ENCODE measurements around the gene MCTP1. TPM values are rescaled to one million over a fixed set of nuclear protein-coding genes. Genes with fewer than 3 reads are reported as not detected.

MCTP1 gene
- total RNA-seq, 1 donor from 2014 or later = 1.9 TPM

DNA sequence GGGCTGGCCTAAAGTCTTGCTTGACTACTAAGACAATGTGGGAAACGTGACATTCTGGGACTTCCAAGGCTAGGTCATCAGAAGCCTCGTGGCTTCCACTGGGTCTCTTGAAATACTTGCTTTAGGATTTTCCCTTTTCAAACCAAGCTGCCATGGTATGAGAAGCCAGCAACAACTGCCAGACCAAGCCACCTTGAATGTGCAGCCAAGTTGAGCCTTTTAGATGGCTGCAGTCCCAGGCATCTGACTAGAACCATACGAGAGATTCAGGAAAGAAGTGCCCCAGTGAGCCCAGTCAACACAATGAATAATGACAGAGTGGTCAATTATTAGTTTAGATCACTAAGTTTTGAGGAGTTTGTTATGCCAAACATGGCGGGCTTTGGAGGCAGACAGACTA is 523.1 kb downstream of the MCTP1 start:
- DNase-seq (no peak), ATAC-seq (ENCODE audit: low read depth) (no peak)
- Mint-ChIP-seq H3K27me3 (no peaks in the 10 kb centered on the region), H3K4me3 (no peak overlapping the region), H3K36me3 (ENCODE audit: low read depth) (no peaks in the 10 kb centered on the region), H3K9me3 (peaks cover 4% of the 10 kb centered on the region), H3K4me1 (no peaks in the 10 kb centered on the region), H3K27ac (no peak overlapping the region)
- POLR2A ChIA-PET = no interaction called here
- CTCF ChIA-PET = no interaction called here
- TF ChIP-seq, protein P1, sequence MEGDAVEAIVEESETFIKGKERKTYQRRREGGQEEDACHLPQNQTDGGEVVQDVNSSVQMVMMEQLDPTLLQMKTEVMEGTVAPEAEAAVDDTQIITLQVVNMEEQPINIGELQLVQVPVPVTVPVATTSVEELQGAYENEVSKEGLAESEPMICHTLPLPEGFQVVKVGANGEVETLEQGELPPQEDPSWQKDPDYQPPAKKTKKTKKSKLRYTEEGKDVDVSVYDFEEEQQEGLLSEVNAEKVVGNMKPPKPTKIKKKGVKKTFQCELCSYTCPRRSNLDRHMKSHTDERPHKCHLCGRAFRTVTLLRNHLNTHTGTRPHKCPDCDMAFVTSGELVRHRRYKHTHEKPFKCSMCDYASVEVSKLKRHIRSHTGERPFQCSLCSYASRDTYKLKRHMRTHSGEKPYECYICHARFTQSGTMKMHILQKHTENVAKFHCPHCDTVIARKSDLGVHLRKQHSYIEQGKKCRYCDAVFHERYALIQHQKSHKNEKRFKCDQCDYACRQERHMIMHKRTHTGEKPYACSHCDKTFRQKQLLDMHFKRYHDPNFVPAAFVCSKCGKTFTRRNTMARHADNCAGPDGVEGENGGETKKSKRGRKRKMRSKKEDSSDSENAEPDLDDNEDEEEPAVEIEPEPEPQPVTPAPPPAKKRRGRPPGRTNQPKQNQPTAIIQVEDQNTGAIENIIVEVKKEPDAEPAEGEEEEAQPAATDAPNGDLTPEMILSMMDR (IDR thresholded peaks at IDR 0.05) = no peak
- intact Hi-C loops (cut with micrococcal nuclease) = no loop called here

DNA sequence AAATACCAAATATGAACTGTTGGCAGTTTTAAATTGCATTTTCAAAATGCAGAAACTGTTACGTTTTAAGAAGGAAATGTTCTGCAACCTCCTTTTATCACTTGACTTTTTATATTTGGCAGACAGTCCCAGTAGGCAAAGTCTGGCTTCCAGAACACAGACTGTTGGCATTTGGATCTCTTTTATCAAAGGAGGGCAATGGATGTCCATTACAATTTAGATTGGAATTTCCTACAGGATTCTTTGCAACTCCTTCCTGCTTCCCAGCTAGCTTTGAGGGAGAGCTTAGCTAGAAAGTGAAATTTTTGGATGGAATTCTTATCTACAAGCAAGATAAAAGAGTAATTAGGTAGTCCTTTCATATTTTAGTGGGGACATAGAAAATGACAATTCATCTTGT is 523.8 kb downstream of the MCTP1 start:
- ChIA-PET POLR2A (no interaction called here), CTCF (no interaction called here)
- ATAC-seq (ENCODE audit: low read depth) (no peak), DNase-seq (no peak)
- H3K36me3 Mint-ChIP-seq (ENCODE audit: low read depth) = no peaks in the 10 kb centered on the region
- no peaks in the 10 kb centered on the region for H3K27me3 Mint-ChIP-seq
- H3K4me3 Mint-ChIP-seq = no peak overlapping the region
- H3K27ac Mint-ChIP-seq = no peak overlapping the region
- no peaks in the 10 kb centered on the region for H3K4me1 Mint-ChIP-seq
- H3K9me3 Mint-ChIP-seq = peaks cover 4% of the 10 kb centered on the region
- TF ChIP-seq, protein P1 (IDR thresholded peaks at IDR 0.05) = no peak
- intact Hi-C loops (cut with micrococcal nuclease) = no loop called here

DNA sequence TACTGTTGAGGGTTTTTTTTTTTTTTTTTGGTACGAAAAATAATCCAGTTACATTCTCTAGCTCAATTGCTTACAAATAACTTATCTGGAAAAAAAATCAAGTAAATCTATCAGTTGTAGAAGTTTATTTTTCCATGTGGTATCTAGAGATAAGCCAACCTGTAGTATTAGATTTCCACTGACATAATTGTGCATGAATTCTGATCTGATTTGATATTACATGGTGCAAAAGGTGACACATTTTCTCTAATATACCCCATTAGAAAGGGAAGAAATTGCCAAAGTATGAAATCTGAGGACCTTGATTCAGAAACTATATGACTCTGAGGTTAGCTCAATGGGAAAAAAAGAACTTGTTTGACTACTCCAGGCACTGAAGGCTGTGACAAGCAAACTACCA is 524.9 kb downstream of the MCTP1 start:
- Mint-ChIP-seq H3K4me1 (no peaks in the 10 kb centered on the region), H3K9me3 (peaks cover 4% of the 10 kb centered on the region), H3K27me3 (no peaks in the 10 kb centered on the region), H3K27ac (no peak overlapping the region), H3K4me3 (no peak overlapping the region), H3K36me3 (ENCODE audit: low read depth) (no peaks in the 10 kb centered on the region)
- no peak for ATAC-seq (ENCODE audit: low read depth)
- intact Hi-C loops (cut with micrococcal nuclease) = no loop called here
- TF ChIP-seq, protein P1 (IDR thresholded peaks at IDR 0.05) = no peak
- POLR2A ChIA-PET = no interaction called here
- CTCF ChIA-PET = no interaction called here
- no peak for DNase-seq

DNA sequence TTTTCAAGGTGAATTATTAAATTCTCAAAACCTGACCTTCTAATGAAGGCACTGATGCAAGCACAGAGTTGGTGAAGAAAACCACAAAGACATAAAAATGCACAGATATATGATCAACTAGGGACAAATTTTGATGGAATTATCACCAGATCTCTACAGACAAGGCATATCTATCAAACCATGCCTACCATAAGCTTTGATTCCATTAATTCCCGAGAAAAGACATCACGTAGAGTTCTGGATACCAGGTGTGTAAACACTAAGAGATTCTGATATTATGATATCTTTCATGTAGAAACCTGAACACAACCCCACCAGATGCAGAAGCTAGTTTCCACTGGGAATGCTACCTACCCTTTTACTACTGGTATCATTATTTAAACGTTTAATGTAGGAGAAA is 525.9 kb downstream of the MCTP1 start:
- Mint-ChIP-seq H3K27ac (no peak overlapping the region), H3K4me3 (no peak overlapping the region), H3K9me3 (no peaks in the 10 kb centered on the region), H3K27me3 (no peaks in the 10 kb centered on the region), H3K36me3 (ENCODE audit: low read depth) (no peaks in the 10 kb centered on the region), H3K4me1 (no peaks in the 10 kb centered on the region)
- POLR2A ChIA-PET = no interaction called here
- no peak for DNase-seq
- ATAC-seq (ENCODE audit: low read depth) = no peak
- TF ChIP-seq, protein P1 (IDR thresholded peaks at IDR 0.05) = no peak
- intact Hi-C loops (cut with micrococcal nuclease) = no loop called here
- CTCF ChIA-PET = no interaction called here

DNA sequence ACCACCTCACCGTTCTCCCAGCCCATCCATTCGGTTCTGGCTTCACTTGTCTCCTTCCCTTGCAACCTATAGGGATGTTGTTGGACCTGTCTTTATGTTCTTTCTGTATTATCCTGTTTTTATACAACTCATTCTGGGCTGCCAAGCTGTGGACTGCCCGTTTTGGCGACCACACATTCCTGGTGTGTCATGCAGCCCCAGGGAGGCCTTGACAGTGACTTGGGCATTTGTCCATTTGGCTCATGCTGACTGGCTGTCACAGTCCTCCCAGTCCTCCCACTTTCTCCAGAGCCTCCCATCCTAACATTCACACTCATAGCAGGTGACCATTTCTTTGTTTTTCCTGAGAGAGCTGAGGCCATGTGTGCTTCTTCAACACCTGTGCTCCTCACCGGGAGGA is 530.1 kb downstream of the MCTP1 start:
- H3K9me3 Mint-ChIP-seq = no peaks in the 10 kb centered on the region
- TF ChIP-seq, protein P1 (IDR thresholded peaks at IDR 0.05) = no peak
- H3K27me3 Mint-ChIP-seq = peaks cover 3% of the 10 kb centered on the region
- no peak overlapping the region for H3K27ac Mint-ChIP-seq
- ChIA-PET POLR2A (no interaction called here), CTCF (interaction anchor here (0.9 kb wide), 1 partner anchor 17 kb away, joined by 3 read pairs; no protein-coding TSS in a partner anchor)
- H3K36me3 Mint-ChIP-seq (ENCODE audit: low read depth) = no peaks in the 10 kb centered on the region
- intact Hi-C loops (cut with micrococcal nuclease) = no loop called here
- no peak overlapping the region for H3K4me3 Mint-ChIP-seq
- DNase-seq (no peak), ATAC-seq (ENCODE audit: low read depth) (no peak)
- no peaks in the 10 kb centered on the region for H3K4me1 Mint-ChIP-seq

All from activated B cell treated with CpG ODN at 0.5 μM for 24 hours (primary cell).